Measurements from ENCODE around the gene COL20A1.

Gene COL20A1

DNA sequence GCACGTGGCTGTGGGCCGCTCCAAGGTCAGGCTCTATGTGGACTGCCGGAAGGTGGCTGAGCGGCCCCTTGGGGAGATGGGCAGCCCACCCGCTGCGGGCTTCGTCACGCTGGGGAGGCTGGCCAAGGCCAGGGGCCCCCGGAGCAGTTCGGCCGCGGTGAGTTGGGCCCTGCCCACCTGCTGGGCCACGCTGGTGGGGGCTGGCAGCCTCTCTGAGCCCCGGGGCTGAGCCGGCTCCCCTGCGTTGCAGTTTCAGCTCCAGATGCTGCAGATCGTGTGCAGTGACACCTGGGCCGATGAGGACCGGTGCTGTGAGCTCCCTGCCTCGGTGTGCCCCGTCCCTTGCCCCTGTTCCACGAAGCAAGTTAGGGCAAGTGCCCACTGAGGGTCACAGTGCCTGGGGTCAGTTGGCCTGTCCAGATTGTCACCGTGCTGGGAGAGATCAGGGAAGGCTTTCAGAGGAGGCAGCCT is 27.1 kb downstream of the COL20A1 start:
- no peak for DNase-seq (ENCODE audit: low read depth in 2 of 2)

DNA sequence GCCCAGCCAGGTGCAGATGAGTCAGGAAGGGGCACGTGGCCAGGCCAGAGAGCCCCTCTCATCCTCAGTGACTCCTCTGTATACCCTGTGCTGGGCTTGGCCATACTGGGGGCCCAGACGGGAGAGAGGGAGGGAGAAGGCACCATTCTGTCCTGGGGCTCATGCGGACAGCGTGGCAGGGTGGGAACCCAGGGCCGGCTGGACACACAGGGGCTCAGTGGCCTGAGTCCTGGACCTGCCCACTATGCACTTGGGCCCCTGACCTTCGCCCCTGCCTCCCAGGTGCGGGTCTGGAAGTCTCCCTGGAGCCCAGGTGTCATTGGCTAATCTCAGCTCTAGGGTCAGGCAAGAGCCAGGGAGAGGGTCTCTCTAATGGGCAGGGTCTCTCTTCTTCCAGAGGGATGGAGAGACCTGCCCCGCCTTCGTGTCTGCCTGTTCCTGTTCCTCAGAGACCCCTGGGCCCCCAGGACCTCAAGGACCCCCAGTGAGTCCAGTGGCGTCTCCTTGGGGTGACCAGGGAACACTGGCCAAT is 27.7 kb downstream of the COL20A1 start:
- DNase-seq (ENCODE audit: low read depth in 2 of 2) = no peak

GRCh38 chr20:63321148-63321831 is 28.3 kb downstream of the COL20A1 start:
- DNase-seq (ENCODE audit: low read depth in 2 of 2) = no peak

DNA sequence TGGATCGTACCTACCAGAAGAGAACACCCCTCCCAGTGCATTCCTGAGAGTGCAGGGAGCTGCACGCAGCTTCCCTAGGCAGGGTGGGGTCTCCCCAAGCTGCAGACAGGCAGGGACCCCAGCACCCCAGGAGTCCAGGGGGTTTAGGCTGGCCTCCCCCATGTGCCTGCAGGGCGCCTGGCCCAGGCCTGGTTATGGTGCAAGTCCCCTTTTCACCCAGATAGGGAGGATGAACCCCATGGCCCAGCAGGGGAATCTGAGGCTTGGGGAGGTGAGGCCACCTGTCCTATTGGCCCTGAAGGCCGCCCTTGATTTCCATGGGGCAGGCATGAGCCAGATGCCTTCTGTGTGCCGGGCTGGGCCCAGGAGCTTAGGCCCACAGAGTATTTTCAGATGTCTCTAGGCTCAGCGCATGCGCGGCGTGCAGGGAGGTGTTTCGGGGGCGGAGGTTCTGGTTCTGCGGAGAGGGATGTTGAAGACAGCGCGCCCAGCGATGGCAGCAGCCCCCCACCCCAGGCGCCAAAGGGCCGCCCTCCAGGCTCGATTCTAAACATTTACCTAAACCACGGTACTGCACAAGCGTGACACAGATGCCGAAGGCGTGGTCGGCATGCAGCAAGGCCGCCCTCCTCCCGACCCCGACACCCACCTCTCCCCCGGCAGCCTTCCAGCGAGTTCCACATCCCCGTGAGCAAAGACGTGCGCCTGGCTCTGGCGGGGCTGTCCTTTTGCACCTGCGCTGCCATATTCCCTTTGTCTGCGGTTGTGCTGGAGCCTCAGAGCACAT is 29.4 kb downstream of the COL20A1 start:
- no peak for DNase-seq (ENCODE audit: low read depth in 2 of 2)

DNA sequence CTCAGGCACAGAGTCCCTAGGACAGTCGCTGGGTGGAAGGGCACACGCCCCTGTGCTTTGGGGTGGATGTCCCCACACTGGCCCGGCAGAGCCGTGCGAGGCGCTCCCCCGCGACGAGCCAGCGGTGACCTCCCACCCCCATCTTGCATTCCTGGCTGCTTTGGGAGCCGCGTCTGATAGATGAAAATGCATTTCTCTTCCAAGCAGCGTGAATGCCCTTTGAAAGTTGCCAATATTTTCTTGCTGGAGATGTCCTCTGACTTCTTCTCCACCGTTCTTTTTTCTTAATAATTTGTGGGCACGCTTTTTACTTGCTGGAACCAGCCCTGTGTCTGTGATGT is 29.9 kb downstream of the COL20A1 start:
- DNase-seq (ENCODE audit: low read depth in 2 of 2) = no peak

DNA sequence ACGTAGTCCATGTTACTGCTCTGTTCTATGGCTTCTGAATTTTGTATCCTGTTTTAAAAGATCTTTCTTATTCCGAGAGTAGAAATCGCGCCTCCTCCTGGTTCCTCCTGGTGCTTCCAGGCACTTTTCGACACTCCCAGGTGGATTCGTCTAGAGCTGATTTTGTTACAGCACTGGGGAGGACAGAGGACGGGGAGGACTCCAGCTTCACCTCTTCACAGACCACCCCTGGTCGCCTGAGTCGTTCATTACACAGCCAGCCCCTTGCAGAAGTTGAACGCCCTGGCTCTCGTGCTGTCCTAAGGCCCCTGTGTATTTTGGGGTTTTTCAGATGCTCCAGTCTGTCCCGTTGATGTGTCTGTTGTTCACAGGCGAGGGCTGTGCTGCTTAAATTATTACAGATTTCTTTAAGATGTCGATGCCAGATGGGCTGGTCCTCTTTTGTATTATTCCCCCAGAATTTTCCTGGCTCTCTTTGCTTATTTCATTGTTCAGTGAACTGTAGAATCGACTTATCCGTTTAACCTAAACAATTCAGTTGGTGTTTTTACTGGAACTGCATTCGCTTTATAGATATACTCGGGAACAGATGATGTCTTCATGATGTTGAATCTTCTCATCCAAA is 30.5 kb downstream of the COL20A1 start:
- DNase-seq (ENCODE audit: low read depth in 2 of 2) = no peak

- no peak for DNase-seq (ENCODE audit: low read depth in 2 of 2)
Observed at GRCh38 chr20:63325021-63325471, 32.1 kb downstream of the COL20A1 start.

DNA sequence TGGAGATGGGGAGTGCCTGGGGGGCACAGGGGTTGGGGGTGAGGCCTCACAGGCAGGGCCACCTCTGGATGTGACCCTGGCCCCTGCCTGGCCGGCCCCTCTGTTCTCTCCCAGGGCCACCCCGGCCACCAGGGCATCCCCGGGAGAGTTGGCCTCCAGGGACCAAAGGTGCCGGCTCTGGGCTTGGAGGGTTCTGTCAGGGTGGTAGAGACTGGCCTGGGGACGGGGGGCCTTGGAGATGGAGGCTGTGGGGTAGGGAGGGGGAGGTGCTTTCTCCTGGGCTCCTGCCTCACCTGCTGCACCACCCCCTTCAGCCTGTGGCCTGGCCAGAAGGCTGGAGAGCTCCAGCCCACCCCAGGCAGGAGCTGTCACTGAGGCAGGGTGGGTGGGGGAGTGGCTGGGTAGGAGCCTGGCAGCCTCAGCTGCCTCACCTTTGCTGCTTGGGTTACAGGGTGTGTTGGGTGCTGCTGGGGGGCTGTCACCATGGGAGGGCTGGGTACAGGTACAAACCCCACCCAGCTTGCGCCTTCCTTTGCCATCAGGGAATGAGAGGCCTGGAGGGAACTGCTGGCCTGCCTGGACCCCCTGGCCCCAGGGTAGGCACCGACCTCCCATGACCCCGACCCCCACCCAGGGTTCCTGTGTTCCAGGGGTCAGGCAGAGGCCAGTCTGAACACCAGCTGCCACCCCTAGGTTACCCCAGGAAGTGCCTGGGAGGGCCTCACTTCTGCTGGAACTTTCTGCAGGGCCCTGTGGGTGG is 32.7 kb downstream of the COL20A1 start:
- no peak for DNase-seq (ENCODE audit: low read depth in 2 of 2)

DNA sequence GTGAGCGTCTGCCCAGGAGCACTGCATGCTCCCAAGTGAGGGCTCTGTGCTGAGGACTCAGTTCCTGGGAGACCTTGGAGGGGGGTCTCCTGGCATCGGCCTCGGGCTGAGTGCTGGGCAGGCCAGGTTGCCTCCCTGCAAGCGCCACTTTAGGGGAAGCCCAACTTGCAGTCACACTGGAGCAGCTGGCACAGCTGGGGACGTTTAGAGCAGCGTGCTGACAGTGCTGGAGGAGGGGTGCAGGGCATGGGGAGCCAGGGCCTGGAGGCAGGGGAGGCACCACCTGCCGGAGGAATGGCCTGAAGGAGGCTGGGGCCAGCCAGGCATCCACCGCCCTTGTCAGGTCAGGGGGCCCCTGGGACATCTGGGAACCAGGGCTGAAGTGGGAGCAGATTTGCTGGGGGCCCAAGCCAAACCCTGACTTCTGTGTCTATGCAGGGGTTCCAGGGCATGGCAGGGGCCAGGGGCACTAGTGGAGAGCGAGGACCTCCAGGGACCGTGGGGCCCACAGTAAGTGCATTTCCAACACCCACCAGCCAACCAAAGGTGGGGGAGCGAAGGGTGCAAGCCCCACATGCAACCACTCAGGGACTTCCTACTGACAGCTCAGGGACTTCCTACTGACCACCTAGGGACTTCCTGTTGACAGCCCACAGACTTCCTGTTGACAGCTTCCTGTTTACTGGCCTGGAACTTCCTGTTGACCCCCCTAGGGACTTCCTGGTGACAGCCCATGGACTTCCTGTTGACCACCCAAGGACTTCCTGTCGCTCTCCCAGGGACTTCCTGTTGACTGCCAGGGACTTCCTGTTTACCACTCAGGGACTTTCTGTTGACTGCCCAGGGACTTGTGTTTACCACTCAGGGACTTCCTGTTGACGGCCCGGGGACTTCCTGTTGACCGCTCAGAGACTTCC is 33.6 kb downstream of the COL20A1 start:
- no peak for DNase-seq (ENCODE audit: low read depth in 2 of 2)

DNA sequence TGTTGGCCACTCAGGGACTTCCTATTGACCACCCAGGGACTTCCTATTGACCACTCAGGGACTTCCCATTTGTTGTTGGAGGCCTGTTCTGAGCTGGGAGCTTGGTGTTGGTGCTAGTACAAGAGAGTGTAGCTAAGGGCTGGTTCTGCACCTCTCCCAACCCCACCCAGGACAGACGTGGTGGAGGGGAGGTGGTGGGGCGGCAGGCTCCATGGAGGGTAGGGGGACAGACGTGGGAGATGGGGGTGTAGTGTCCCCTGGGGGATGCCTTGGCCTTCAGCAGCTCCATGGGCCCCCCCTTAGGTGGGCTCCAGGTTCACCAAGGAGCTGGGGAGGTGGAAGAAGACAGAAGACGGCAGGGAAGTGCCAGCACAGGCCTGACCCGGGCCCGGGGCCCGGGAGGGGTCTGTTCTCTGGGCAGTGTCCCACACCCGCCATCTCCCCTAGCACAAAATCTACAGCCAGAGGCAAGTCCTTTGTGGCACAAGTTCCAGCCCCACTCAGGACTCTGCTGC is 34.3 kb downstream of the COL20A1 start:
- no peak for DNase-seq (ENCODE audit: low read depth in 2 of 2)

GRCh38 chr20:63328026-63328700 is 35.2 kb downstream of the COL20A1 start:
- no peak for DNase-seq (ENCODE audit: low read depth in 2 of 2)

DNA sequence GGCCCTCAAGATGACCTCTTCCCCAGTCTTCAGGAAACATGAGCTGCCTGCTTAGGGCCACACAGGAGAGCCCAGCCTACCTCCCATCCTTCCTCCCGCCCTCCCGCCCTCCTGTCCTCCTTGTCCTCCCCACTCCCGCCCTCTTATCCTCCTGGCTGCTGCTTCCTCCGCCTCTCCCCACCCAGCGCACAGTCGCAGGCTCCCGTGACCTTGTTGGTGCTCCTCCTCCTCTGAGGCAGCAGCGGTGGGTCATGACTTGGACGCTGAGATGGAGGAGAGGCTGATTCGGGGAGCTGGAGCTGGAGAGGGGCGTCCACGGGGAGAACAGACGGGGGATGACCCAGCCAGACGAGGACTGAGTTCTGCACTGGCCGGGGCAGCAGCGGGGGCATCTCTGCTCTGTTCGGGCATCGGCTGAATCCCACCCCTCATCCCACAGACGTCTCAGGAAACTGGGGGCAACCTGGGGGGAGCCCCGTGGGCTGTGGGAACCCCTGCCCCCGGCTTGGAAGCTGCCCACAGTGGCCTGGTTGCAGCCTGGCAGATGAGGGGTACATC is 35.8 kb downstream of the COL20A1 start:
- no peak for DNase-seq (ENCODE audit: low read depth in 2 of 2)

DNA sequence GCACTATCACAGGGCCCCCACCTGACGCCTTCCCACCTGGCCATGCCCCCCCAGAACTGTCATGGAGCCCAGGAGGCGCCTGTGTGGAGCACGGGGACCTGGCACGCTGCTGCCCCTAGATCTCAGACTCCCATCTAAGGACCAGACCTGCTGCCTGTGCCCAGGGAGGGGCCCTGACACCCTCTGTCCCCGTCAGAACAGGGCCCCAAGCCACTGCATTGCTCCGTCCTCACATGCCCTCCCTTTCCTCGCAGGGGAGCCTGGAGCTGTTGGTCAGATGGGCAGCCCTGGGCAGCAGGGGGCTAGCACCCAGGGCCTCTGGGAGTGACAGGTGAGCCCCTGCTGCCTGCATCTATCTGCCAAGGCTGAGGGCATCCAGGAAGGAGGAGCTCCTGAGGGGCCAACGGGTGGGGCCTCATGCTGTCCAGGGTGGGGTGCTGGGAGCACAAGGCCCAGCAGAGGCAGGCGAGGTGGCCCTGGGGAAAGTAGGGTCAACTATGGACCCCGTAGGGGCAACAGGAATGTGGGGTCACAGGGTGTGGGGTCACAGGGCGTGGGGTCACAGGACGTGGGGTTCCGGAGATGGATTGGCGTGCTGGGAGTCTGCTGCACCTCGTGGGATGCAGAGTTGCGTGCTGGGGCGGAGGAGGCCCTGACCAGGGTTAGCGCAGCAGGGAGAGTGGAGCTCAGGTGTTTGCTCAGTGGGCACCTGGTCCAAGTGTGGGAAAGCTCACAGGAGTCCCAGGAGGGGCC is 36.5 kb downstream of the COL20A1 start:
- DNase-seq (ENCODE audit: low read depth in 2 of 2) = no peak

GRCh38 chr20:63330084-63330760 is 37.2 kb downstream of the COL20A1 start:
- no peak for DNase-seq (ENCODE audit: low read depth in 2 of 2)

DNA sequence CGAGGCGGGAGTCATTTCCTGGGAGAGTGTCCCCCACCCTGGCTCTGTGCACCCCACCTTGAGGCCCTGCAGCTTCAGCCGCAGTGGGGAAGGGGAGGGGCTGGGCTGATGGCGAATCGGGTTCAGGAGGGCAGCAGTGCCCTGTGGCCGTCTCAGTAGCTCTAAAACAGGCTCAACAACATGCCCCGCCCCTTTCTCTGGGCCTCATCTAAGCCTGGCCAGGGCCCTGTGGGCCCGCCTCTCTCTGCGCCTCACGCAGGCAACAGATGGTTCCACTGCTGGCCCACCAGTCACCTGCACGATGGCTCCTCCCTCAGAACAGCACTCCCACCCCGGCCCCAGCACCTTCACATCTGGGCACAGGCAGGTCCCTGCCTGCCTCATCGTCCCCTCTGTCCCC is 38.0 kb downstream of the COL20A1 start:
- no peak for DNase-seq (ENCODE audit: low read depth in 2 of 2)

DNA sequence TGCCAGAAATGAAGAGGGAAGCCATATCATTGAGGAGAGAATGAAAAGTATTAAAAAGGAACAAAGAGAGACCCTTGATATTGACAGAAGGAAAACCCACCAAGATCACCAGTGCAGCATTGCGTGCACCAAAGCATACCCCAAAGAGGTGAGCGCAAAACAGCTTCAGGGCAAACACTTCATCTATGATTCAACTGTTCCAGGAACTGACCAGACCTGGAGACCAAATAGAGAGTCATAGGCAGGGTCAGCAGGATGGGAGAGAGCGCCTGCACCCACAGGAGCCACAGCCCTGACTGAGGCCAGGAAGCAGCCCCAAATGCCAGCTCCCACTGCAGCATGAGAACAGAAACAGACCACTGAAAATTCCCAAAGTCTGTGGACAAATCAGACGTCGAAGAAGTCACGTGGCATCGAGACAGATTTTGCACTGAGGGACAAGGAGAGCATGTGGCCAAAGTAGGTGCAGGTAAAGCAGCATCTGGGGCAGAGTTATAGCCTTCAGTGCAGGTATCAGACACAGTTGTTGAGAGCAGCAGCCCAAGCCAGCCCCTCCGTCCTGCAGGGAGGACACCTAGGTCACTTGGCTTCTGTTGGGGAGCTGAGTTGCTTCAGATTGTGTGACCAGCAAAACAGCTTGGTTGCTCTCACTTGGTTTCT is 38.9 kb downstream of the COL20A1 start:
- no peak for DNase-seq (ENCODE audit: low read depth in 2 of 2)

DNA sequence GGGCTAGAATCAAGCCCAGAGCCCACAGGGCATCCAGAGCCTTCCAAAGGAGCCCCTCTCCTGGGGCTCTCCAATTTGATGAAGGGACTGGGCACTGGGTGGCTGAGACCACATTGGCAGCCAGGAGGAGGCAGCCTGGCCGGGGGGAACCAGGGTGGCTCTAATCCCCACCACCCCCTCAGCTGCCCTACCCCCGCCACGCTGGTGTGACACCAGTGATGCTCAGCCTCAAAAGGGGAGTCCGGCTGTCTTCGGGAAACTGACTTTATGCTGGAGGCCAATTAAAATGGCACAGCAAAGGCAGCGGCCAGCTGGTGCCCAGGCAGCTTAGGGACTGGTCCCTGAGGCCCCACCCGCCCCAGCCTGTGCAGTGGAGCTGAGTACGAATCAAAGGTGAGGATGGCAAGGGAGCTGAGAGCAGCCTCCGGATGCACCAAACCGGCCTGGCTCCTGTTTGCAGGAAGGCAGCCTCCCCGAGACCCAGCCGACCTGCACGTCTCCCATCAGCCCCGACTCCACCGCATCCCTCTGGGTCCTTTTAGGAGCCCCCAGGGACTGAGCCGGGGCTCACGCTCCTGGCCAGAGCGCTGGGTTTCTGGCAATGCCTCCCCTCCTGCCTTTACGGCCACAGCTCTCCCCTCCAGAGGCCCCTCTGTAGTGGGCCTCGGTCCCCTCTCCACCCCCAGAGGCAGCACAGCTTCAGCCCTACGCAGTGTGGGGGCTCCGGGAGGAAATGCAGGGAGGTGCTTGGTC is 39.7 kb downstream of the COL20A1 start:
- DNase-seq (ENCODE audit: low read depth in 2 of 2) = no peak

Measured in activated CD4-positive, alpha-beta T cell treated with anti-CD3 and anti-CD28 coated beads for 24 hours (primary cell).